HG03521 (cell line): ENCODE data around the gene ACER3.
A peak's percentile ranks its signal among the peaks of the same experiment; 100 is the strongest.
"Not testable (repeated sequence)": the region's sequence is repeated elsewhere in the genome, so short reads cannot be mapped to it uniquely, and the experiment has no call there.

ENCODE experiments used
- ATAC-seq: cut with Tn5 transposase; IDR thresholded peaks from one replicate; pipeline ENCODE4 v1.9.1; 2021; ENCODE audit warnings: mild to moderate bottlenecking, moderate library complexity; ENCODE audit not compliant: unreplicated experiment

ACER3 gene

DNA sequence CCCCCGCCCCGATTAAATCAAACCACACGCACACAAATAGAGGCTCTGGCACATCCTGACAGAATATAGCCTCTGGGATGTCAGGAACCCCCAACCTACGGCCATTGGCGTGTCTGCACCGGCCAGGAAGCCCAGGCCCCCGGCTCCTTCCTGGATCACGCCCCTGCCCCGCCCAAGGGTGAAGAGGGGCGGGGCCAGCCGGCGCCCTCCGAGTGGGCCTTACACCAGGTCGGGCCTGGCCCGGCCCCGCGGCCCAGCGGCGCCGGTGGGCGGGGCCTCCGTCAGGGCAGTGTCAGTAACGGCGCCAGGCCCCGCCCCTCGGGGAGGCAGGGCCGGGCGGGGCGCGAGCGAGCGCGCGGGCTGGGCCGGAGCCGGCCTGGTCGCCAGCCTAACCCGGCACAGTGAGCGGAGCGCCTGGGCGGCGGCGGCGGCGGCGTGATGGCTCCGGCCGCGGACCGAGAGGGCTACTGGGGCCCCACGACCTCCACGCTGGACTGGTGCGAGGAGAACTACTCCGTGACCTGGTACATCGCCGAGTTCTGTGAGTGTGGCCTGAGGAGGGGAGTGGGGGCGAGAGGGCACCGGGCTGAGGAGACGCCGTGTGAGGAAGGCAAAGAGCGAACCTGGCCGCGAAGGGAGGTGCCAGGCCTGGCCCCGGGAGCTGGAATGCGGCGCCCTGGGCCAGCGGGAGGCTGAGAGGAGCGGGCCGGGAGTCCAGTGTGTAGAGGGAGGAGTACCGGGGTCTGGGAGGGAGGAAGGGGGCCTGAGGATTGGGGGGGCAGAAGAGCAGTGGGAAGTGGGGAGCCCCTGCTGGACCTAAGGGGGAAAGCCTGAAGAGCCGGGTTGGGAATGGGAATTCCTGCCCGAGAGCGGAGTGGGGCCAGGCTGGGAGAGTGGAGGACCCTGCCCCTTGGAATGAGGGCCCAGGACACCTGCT is at the start of gene ACER3:
ACER3 (plus strand) TSS at position 380 of the 937 bp plus-strand sequence; CDS start at position 439, 59 bp downstream.
- peak; percentile 98 for ATAC-seq

DNA sequence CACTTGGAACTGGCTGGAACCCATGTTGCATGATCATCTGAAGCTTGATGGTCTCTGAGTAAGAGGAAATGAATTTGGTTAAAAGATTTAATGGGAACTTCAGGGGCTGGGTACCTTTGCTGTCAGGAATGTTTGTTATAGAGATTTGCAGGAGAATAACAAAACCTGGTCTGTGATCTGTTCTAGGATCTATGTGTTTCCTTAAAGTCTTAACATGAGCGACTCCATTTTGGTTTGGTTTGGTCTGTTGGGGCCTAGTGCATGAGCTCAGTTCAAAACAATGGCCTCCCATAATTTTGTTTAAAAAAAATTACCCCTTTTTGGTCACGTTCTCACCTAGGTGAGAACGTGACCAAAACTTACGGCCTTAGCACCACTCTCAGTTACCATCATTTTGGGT is 49.5 kb upstream of the ACER3 start:
- ATAC-seq: no peak

- ATAC-seq: no peak
Measured at GRCh38 chr11:76814414-76814813, 46.3 kb upstream of the ACER3 start.

- not testable (repeated sequence) for ATAC-seq
Measured at GRCh38 chr11:76815678-76816077, 45.0 kb upstream of the ACER3 start.

- ATAC-seq: no peak
Measured at GRCh38 chr11:76820184-76820566, 40.5 kb upstream of the ACER3 start.

DNA sequence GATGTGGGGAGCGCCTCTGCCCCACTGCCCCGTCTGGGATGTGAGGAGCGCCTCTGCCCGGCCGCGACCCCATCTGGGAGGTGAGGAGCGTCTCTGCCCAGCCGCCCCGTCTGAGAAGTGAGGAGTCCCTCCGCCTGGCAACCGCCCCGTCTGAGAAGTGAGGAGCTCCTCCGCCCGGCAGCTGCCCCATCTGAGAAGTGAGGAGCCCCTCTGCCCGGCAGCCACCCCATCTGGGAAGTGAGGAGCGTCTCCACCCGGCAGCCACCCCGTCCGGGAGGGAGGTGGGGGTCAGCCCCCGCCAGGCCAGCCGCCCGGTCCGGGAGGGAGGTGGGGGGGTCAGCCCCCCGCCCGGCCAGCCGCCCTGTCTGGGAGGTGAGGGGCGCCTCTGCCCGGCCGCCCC is 39.3 kb upstream of the ACER3 start:
- not testable (repeated sequence) for ATAC-seq

DNA sequence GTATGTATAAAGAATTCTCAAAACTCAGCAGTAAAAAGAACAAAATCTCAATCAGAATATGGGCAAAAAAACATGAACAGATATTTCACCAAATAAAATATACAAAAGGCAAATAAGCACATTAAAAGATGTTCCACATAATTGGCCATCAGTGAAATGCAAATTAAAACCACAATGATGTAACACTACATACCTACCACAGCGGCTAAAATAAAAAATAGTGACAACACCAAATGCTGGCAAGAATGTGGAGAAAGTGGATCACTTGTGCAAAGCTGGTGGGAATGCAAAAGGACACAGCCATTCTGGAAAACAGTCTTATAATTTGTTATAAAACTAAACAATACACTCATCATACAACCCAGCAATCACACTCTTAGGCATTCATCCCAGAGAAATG is 38.3 kb upstream of the ACER3 start:
- no peak for ATAC-seq

- ATAC-seq: no peak
Measured at GRCh38 chr11:76823481-76824028, 37.2 kb upstream of the ACER3 start.

DNA sequence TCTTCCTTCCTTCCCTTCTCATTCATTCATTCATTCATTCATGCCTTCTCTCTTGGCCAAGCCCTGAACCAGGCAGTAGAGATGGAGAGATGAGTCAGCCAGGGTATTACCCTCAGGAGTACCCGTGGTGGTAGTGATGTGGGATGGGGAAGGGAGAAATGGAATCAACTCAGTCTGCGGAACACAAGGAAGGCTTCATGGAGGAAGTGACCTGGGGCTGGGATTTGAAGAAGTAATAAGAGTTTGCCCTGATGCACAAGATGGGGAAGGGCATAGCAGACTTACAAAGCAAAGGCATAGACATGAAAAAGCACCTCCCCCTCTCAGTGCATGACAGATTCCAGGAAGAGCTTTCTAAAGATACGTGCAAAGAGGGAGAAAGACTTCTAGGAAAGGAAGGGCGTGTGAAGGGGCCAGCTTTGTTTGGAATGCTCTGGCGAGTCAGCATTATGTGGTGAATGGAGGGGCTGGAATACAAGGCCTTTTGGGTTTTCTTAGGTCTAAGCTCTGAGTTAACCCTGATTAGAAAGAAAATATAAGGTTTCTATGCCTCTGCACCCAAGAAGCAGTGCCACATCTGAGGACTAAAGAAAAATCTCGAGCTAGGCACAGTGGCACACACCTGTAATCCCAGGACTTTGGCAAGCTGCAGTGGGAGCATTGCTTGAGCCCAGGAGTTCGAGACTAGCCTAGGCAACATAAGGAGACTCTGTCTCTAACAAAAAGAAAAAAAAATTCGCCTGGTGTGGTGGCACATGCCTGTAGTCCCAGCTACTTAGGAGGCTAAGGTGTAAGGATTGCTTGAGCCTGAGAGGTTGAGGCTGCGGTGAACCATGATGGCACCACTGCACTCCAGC is 36.4 kb upstream of the ACER3 start:
- ATAC-seq: no peak

- no peak for ATAC-seq
Measured at GRCh38 chr11:76824980-76825725, 35.6 kb upstream of the ACER3 start.

- ATAC-seq: no peak
Measured at GRCh38 chr11:76825726-76826396, 34.9 kb upstream of the ACER3 start.

GRCh38 chr11:76826508-76826907 is 34.2 kb upstream of the ACER3 start:
- not testable (repeated sequence) for ATAC-seq

DNA sequence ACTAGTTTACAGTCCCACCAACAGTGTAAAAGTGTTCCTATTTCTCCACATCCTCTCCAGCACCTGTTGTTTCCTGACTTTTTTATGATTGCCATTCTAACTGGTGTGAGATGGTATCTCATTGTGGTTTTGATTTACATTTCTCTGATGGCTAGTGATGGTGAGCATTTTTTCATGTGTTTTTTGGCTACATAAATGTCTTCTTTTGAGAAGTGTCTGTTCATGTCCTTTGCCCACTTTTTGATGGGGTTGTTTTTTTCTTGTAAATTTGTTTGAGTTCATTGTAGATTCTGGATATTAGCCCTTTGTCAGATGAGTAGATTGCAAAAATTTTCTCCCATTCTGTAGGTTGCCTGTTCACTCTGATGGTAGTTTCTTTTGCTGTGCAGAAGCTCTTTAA is 33.7 kb upstream of the ACER3 start:
- not testable (repeated sequence) for ATAC-seq

DNA sequence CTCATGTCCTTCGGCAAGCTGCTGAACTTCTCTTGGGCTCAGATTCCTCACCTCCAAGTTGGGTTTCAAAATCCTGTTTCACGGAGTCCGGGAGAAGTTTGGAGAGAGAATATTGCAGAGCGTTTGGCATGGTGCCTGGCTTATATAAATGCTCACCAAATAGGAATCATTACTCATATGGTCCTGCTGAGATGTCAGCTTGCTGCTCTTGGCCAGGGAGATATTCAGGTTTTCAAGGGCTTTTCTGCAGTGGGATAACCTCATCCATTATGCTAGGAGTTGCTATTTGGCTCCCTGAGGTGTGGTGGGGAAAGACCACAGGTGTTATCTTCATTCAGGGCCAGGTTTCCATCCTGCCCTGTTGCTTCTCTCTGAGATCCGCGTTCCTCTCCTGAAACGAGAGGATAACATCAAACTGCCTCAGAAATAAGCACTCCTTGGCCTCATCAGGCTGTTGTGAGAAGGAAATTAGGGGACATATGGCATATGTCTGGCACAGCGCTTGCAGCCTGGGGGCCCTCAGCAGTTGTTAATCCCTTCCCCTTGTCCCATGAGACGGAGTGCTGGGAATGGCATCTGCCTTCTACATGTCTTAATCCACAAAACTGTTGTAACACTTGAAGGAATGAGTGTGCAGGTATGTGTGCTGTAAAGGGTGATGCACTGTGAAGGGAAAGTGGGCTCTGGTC is 29.9 kb upstream of the ACER3 start:
- no peak for ATAC-seq

DNA sequence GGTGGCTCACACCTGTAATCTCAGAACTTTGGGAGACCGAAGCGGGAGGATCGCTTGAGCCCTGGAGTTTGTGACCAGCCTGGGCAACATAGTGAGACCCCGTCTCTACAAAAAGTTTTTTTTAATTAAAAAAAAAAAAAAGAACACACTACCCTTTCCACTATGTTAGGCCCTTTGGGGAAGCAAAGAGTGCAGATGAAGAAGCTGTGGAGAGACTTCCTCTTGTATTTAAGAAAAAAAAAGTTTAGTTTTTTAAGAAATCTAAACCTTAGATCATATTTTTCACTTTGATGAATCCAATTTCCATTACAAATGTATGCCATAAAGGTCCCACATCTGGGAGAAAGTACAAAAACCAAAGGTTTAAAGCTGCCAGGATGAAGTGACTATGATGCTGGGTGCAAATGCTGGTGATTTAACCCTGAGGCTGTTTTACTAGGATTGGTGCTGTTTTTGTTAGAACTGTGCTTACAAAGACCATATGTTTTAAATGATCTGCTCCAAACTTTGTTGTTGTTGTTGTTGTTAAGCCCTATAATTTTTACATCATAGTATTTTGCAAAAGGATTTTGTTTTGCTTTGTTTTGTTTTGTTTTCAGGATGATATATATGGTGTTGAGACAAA is 28.9 kb upstream of the ACER3 start:
- no peak for ATAC-seq

- no peak for ATAC-seq
Measured at GRCh38 chr11:76832361-76832760, 28.4 kb upstream of the ACER3 start.

DNA sequence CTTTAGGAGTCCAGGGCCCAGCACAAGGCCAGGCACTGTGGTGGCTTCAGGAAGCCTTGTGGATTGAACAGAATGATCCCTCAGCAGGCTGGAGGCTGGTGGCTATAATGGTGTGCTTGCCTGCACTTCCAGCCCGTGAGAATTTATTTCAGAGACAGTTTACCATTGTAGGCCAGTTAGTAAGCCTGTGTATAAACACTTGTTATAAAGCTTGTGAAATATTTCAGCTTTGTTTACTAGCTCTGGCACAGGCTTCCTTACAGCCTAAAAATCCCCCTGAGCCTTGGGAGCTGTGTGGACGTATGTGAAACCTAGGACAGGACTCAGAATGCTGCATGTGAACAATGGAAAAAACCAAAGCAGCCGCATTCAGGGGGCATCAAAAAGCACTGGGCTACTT is 26.6 kb upstream of the ACER3 start:
- no peak for ATAC-seq

- ATAC-seq: no peak
Measured at GRCh38 chr11:76835036-76835435, 25.7 kb upstream of the ACER3 start.

DNA sequence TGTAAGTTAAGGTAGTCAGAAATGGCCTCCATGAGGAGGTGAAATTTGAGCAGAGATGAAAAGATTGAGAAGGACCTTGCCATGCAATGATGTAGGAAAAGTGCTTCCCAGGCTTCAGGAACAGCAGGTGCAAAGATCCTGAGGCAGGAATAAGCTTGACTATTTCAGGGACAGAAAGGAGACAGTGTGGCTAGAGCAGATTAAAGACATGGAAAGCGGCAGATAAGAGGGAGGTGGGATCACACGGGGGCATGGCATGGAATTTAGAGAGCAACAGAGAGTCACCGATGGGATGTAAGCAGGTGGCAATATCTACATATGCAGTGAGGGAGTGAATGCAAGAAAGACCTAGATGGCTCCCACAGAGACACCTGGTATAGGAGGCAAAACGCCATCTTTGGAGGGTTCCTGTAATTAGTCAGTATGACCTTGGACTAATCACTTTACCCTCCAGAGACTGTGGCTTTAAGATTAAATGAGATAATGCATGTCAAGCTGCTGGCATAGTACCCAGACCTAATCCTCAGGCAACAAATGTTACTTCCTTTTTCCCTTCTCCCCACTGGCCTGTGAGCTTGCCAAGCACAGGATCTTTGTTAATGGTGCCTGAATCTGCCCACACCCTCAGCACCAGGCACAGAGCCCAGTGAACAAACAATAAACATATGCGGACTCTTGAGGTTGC is 24.6 kb upstream of the ACER3 start:
- no peak for ATAC-seq
